ENCODE results near the gene UNC13D.
"Not testable (repeated sequence)": the region's sequence is repeated elsewhere in the genome, so short reads cannot be mapped to it uniquely, and the experiment has no call there.

The UNC13D gene

GRCh38 chr17:75861927-75862317 lies 17.7 kb upstream of the UNC13D start:
- H3K36me3 ChIP-seq (ENCODE audit: insufficient read depth, insufficient read length, low read length), result no peaks in the 10 kb centered on the region
- H3K9ac ChIP-seq (ENCODE audit: insufficient read length, low read depth), result no peak overlapping the region
- TF ChIP-seq YY1 (IDR thresholded peaks at IDR 0.05; ENCODE audit: insufficient read depth, insufficient read length) (no peak), SUZ12 (IDR thresholded peaks at IDR 0.05; ENCODE audit: extremely low read depth, insufficient read depth, insufficient read length) (no peak), ZNF274 (IDR thresholded peaks at IDR 0.05; ENCODE audit: low read depth, low read length) (no peak)
- no peaks in the 10 kb centered on the region for H3K27me3 ChIP-seq (ENCODE audit: insufficient read depth, insufficient read length)
- no peaks in the 10 kb centered on the region for H3K9me3 ChIP-seq (ENCODE audit: insufficient read depth, low read length)
- H3K4me3 ChIP-seq (ENCODE audit: insufficient read length, low read depth), result no peak overlapping the region
- no peak for DNase-seq (ENCODE audit: low read depth, low spot score)
- peaks cover 10% of the 10 kb centered on the region for H3K4me1 ChIP-seq (ENCODE audit: insufficient read depth, insufficient read length)

GRCh38 chr17:75859358-75859757 lies 15.2 kb upstream of the UNC13D start:
- not testable (repeated sequence) for H3K9me3 ChIP-seq (ENCODE audit: insufficient read depth, low read length); H3K27me3 ChIP-seq (ENCODE audit: insufficient read depth, insufficient read length); DNase-seq (ENCODE audit: low read depth, low spot score); H3K36me3 ChIP-seq (ENCODE audit: insufficient read depth, insufficient read length, low read length); H3K4me3 ChIP-seq (ENCODE audit: insufficient read length, low read depth); H3K4me1 ChIP-seq (ENCODE audit: insufficient read depth, insufficient read length); H3K9ac ChIP-seq (ENCODE audit: insufficient read length, low read depth)

- Histone ChIP-seq H3K36me3 (ENCODE audit: insufficient read depth, insufficient read length, low read length) (peaks cover 9% of the 10 kb centered on the region), H3K9ac (ENCODE audit: insufficient read length, low read depth) (peak overlapping the region; percentile 98), H3K4me1 (ENCODE audit: insufficient read depth, insufficient read length) (peaks cover 2% of the 10 kb centered on the region), H3K27me3 (ENCODE audit: insufficient read depth, insufficient read length) (no peaks in the 10 kb centered on the region), H3K9me3 (ENCODE audit: insufficient read depth, low read length) (no peaks in the 10 kb centered on the region), H3K4me3 (ENCODE audit: insufficient read length, low read depth) (peak overlapping the region; percentile 96)
- no peak for DNase-seq (ENCODE audit: low read depth, low spot score)
- TF ChIP-seq SUZ12 (IDR thresholded peaks at IDR 0.05; ENCODE audit: extremely low read depth, insufficient read depth, insufficient read length) (no peak), ZNF274 (IDR thresholded peaks at IDR 0.05; ENCODE audit: low read depth, low read length) (no peak), YY1 (IDR thresholded peaks at IDR 0.05; ENCODE audit: insufficient read depth, insufficient read length) (no peak)
Measured at GRCh38 chr17:75856062-75856756, 12.0 kb upstream of the UNC13D start.

GRCh38 chr17:75855310-75856061 lies 11.3 kb upstream of the UNC13D start, which contains the start of gene WBP2:
Gene WBP2, minus strand, starts transcription at chr17:75855335. Its CDS starts 38 bp downstream, at chr17:75855297.
- DNase-seq (ENCODE audit: low read depth, low spot score), result peak; percentile 98
- Histone ChIP-seq H3K4me1 (ENCODE audit: insufficient read depth, insufficient read length) (peaks cover 2% of the 10 kb centered on the region), H3K9me3 (ENCODE audit: insufficient read depth, low read length) (no peaks in the 10 kb centered on the region), H3K4me3 (ENCODE audit: insufficient read length, low read depth) (peak within 1 kb of the TSS; percentile 96), H3K36me3 (ENCODE audit: insufficient read depth, insufficient read length, low read length) (peaks cover 17% of the 10 kb centered on the region), H3K9ac (ENCODE audit: insufficient read length, low read depth) (peak within 1 kb of the TSS; percentile 98), H3K27me3 (ENCODE audit: insufficient read depth, insufficient read length) (no peaks in the 10 kb centered on the region)
- TF ChIP-seq YY1 (IDR thresholded peaks at IDR 0.05; ENCODE audit: insufficient read depth, insufficient read length) (peak; percentile 5), ZNF274 (IDR thresholded peaks at IDR 0.05; ENCODE audit: low read depth, low read length) (no peak)

GRCh38 chr17:75854881-75855309 lies 10.7 kb upstream of the UNC13D start:
- H3K36me3 ChIP-seq (ENCODE audit: insufficient read depth, insufficient read length, low read length), result peaks cover 20% of the 10 kb centered on the region
- TF ChIP-seq YY1 (IDR thresholded peaks at IDR 0.05; ENCODE audit: insufficient read depth, insufficient read length), result no peak
- no peak for TF ChIP-seq SUZ12 (IDR thresholded peaks at IDR 0.05; ENCODE audit: extremely low read depth, insufficient read depth, insufficient read length)
- no peak for TF ChIP-seq ZNF274 (IDR thresholded peaks at IDR 0.05; ENCODE audit: low read depth, low read length)
- H3K4me1 ChIP-seq (ENCODE audit: insufficient read depth, insufficient read length), result peaks cover 2% of the 10 kb centered on the region
- DNase-seq (ENCODE audit: low read depth, low spot score), result no peak
- peak overlapping the region; percentile 63 for H3K9ac ChIP-seq (ENCODE audit: insufficient read length, low read depth)
- H3K9me3 ChIP-seq (ENCODE audit: insufficient read depth, low read length), result no peaks in the 10 kb centered on the region
- peak overlapping the region; percentile 55 for H3K4me3 ChIP-seq (ENCODE audit: insufficient read length, low read depth)
- H3K27me3 ChIP-seq (ENCODE audit: insufficient read depth, insufficient read length), result no peaks in the 10 kb centered on the region

- H3K27me3 ChIP-seq (ENCODE audit: insufficient read depth, insufficient read length), result no peaks in the 10 kb centered on the region
- H3K36me3 ChIP-seq (ENCODE audit: insufficient read depth, insufficient read length, low read length), result peaks cover 26% of the 10 kb centered on the region
- H3K9ac ChIP-seq (ENCODE audit: insufficient read length, low read depth), result peak overlapping the region; percentile 54
- no peak for DNase-seq (ENCODE audit: low read depth, low spot score)
- TF ChIP-seq YY1 (IDR thresholded peaks at IDR 0.05; ENCODE audit: insufficient read depth, insufficient read length) (no peak), SUZ12 (IDR thresholded peaks at IDR 0.05; ENCODE audit: extremely low read depth, insufficient read depth, insufficient read length) (no peak)
- H3K9me3 ChIP-seq (ENCODE audit: insufficient read depth, low read length), result no peaks in the 10 kb centered on the region
- peak overlapping the region; percentile 55 for H3K4me3 ChIP-seq (ENCODE audit: insufficient read length, low read depth)
- peaks cover 2% of the 10 kb centered on the region for H3K4me1 ChIP-seq (ENCODE audit: insufficient read depth, insufficient read length)
Measured at GRCh38 chr17:75854101-75854748, 10.0 kb upstream of the UNC13D start.

GRCh38 chr17:75853433-75853832 lies 9.2 kb upstream of the UNC13D start:
- Histone ChIP-seq H3K36me3 (ENCODE audit: insufficient read depth, insufficient read length, low read length) (peaks cover 34% of the 10 kb centered on the region), H3K9ac (ENCODE audit: insufficient read length, low read depth) (peak overlapping the region; percentile 26), H3K27me3 (ENCODE audit: insufficient read depth, insufficient read length) (no peaks in the 10 kb centered on the region), H3K9me3 (ENCODE audit: insufficient read depth, low read length) (no peaks in the 10 kb centered on the region), H3K4me1 (ENCODE audit: insufficient read depth, insufficient read length) (no peaks in the 10 kb centered on the region), H3K4me3 (ENCODE audit: insufficient read length, low read depth) (no peak overlapping the region)
- DNase-seq (ENCODE audit: low read depth, low spot score), result no peak
- TF ChIP-seq ZNF274 (IDR thresholded peaks at IDR 0.05; ENCODE audit: low read depth, low read length) (no peak), SUZ12 (IDR thresholded peaks at IDR 0.05; ENCODE audit: extremely low read depth, insufficient read depth, insufficient read length) (no peak)

GRCh38 chr17:75851693-75851991 lies 7.4 kb upstream of the UNC13D start:
- DNase-seq (ENCODE audit: low read depth, low spot score); H3K9me3 ChIP-seq (ENCODE audit: insufficient read depth, low read length); H3K4me1 ChIP-seq (ENCODE audit: insufficient read depth, insufficient read length); H3K9ac ChIP-seq (ENCODE audit: insufficient read length, low read depth); H3K4me3 ChIP-seq (ENCODE audit: insufficient read length, low read depth); H3K27me3 ChIP-seq (ENCODE audit: insufficient read depth, insufficient read length): not testable (repeated sequence)
- peaks cover 52% of the 10 kb centered on the region for H3K36me3 ChIP-seq (ENCODE audit: insufficient read depth, insufficient read length, low read length)
